GM12874 (cell line): ENCODE results near the gene NELL1.

ENCODE experiments used
- TF ChIP-seq, protein P1 (sequence below): IDR thresholded peaks from 2 replicates; pipeline ENCODE4 v1.5.1; 2011; ENCODE audit warnings: low read depth, mild to moderate bottlenecking, control low read depth, low read length, moderate library complexity; ENCODE audit not compliant: insufficient read depth

Gene NELL1

DNA sequence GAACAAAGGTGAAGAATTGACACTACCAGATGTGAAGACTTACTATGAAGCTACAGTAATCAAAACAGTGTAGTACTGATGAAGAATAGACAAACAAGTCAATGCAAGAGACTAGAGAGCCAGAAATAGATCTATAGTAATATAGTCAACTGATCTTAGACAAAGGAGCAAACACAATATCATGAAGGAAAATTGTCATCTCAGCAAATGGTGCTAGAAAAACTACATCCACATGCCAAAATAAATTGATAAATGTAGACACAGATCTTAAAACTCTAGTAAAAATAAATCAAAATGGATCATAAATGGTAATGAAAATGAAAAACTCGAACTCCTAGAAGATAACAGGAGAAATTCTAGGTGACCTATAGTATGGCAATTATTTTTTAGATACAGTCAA lies 609.5 kb downstream of the NELL1 start:
- TF ChIP-seq, protein P1, sequence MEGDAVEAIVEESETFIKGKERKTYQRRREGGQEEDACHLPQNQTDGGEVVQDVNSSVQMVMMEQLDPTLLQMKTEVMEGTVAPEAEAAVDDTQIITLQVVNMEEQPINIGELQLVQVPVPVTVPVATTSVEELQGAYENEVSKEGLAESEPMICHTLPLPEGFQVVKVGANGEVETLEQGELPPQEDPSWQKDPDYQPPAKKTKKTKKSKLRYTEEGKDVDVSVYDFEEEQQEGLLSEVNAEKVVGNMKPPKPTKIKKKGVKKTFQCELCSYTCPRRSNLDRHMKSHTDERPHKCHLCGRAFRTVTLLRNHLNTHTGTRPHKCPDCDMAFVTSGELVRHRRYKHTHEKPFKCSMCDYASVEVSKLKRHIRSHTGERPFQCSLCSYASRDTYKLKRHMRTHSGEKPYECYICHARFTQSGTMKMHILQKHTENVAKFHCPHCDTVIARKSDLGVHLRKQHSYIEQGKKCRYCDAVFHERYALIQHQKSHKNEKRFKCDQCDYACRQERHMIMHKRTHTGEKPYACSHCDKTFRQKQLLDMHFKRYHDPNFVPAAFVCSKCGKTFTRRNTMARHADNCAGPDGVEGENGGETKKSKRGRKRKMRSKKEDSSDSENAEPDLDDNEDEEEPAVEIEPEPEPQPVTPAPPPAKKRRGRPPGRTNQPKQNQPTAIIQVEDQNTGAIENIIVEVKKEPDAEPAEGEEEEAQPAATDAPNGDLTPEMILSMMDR, result no peak

DNA sequence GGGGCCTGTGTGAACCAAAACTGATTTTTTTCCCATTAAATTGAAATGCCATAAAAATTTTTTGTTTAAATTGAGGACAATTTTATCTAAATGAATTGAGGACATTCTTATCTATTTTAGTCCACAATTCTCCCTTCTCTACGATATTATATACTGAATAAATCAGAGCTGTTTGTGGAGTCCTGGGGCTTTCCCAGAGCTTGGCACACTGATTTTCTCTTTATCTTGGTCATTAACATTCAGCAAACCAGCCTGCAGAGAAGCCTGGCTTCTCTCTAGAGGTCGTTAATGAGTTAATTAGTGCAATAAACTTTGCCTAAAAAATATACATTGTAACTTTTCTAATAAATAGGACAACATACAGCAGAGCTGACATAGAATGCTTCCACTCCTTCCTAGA lies 615.7 kb downstream of the NELL1 start:
- TF ChIP-seq, protein P1, result no peak

DNA sequence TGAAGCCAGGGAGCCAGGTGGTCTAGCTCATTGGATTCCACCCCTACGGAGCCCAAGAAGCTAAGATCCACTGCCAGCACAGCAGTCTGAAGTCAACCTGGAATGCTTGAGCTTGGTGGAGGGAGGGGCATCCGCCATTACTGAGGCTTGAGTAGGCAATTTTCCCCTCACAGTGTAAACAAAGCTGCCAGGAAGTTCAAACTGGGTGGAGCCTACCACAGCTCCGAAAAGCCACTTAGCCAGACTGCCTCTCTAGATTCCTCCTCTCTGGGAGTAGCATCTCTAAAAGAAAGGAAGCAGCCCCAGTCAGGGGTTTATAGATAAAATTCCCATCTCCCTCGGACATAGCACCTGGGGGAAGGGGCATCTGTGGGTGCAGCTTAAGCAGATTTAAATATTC lies 620.3 kb downstream of the NELL1 start:
- TF ChIP-seq, protein P1, result no peak

DNA sequence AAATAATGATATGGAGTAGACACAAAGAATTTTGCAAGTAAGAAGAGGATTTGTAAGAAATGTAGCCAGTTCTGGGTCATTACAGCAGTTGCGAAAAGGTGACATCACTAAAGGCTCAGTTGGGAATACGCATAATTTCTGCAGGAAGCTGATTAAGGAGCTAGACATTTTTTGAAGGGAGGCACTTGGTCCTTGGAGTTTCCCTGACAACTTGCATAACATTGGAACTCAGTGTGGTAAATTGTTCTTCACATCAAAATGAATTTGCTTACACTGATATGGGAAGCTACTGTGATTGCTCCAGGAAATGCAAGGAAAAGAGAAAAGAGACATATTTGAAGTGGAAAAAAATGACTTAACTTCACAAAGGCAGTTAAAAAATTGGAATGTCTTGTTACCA lies 626.1 kb downstream of the NELL1 start:
- TF ChIP-seq, protein P1, result no peak

- TF ChIP-seq, protein P1, result no peak
Observed at GRCh38 chr11:21301981-21302380, 632.6 kb downstream of the NELL1 start.

- TF ChIP-seq, protein P1, result no peak
Observed at GRCh38 chr11:21306739-21307358, 637.5 kb downstream of the NELL1 start.

DNA sequence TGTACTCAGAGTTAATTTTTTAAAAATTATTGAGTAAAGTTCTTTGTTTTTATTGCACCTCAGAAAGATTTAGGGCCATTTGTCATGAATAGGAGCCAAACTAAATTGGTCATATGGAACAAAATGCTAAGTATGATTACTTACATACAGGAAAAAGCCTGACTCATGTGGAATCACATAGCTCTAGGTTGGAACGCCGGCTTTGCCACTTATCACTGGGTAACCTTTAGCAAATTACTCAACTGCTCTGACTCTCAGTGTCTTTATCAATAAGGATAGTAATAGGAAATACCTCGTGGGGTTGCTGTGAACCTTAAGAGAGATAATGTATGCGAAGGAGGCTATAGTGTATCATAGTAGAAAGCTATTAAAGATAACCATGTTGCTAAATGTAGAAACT lies 638.5 kb downstream of the NELL1 start:
- TF ChIP-seq, protein P1, result no peak
